Esophagus squamous epithelium (tissue), 5 donors: Measurements from ENCODE around the gene CHIC2. TPM values are rescaled to one million over a fixed set of nuclear protein-coding genes. Genes with fewer than 3 reads are reported as not detected.
A peak's percentile ranks its signal among the peaks of the same experiment; 100 is the strongest.

ENCODE experiments used
- DNase-seq: peaks from one replicate; lab custom pipeline; 2025; lab: John Stamatoyannopoulos, UW
- H3K27ac ChIP-seq, 4 donors: fragments of 200-600 bp; sonication (generic); one replicate each; pipeline ENCODE4 v1.5.1; 2016 to 2019; ENCODE audit warnings: mild to moderate bottlenecking in 1 of 4
- H3K27me3 ChIP-seq, 4 donors: fragments of 200-600 bp; sonication (generic); 1 replicate in 3 of 4; 2 replicates in 1 of 4; pipeline versions ENCODE4 v1.5.1 to v1.6.0; 2017 to 2021; ENCODE audit warnings: antibody characterized with exemption in 1 of 4
- H3K36me3 ChIP-seq, 3 donors: fragments of 200-600 bp; sonication (generic); one replicate each; pipeline ENCODE4 v1.5.1; 2016 to 2019
- H3K4me1 ChIP-seq, 3 donors: fragments of 200-600 bp; sonication (generic); one replicate each; pipeline ENCODE4 v1.5.1; 2017 to 2019
- H3K4me3 ChIP-seq, 4 donors: fragments of 200-600 bp; sonication (generic); 1 replicate in 3 of 4; 2 replicates in 1 of 4; pipeline ENCODE4 v1.5.1; 2016 to 2019; ENCODE audit warnings: mild to moderate bottlenecking in 2 of 4, moderate library complexity in 1 of 4
- H3K9me3 ChIP-seq, 3 donors: fragments of 200-600 bp; sonication (generic); one replicate each; pipeline ENCODE4 v1.5.1; 2016 to 2019
- POLR2A ChIP-seq, 4 donors: fragments of 450-650 bp; IDR thresholded peaks; one replicate each; pipeline ENCODE4 v1.6.1; 2017; ENCODE audit warnings: antibody characterized with exemption in 4 of 4, mild to moderate bottlenecking in 4 of 4, moderate library complexity in 3 of 4
- WGBS, 2 donors: methylation state at CpG; one replicate each; pipeline ENCODE4 v1.1.5; 2018; 5-methylcytosine and 5-hydroxymethylcytosine counted together
- intact Hi-C: fragments of 100-400 bp; cut with DNase I; formaldehyde crosslinking; loops from one replicate; pipeline ENCODE4 v1.15.0; 2022
- total RNA-seq, 4 donors: library from RNA; depleted of rRNA; stranded (reverse); fragments of >200 nt; gene quantifications; one replicate each; pipeline ENCODE4 v1.1.0, GENCODE V29; 2016
- TF ChIP-seq, protein P1 (sequence below), 6 experiments: fragments of 450-650 bp in 4 of 6; fragments of 200-600 bp in 2 of 6; sonication (generic) in 2 of 6; IDR thresholded peaks; one replicate each; pipeline ENCODE4 v1.5.1; 2016 to 2019; ENCODE audit warnings: antibody characterized with exemption in 6 of 6, mild to moderate bottlenecking in 4 of 6, moderate library complexity in 4 of 6
- donor health status: DM: yes; HTN: yes; CAD: no.

CHIC2 gene
- total RNA-seq, 4 donors from 2014 or later, result 40.4 to 56.0 (median 44.7) TPM

DNA sequence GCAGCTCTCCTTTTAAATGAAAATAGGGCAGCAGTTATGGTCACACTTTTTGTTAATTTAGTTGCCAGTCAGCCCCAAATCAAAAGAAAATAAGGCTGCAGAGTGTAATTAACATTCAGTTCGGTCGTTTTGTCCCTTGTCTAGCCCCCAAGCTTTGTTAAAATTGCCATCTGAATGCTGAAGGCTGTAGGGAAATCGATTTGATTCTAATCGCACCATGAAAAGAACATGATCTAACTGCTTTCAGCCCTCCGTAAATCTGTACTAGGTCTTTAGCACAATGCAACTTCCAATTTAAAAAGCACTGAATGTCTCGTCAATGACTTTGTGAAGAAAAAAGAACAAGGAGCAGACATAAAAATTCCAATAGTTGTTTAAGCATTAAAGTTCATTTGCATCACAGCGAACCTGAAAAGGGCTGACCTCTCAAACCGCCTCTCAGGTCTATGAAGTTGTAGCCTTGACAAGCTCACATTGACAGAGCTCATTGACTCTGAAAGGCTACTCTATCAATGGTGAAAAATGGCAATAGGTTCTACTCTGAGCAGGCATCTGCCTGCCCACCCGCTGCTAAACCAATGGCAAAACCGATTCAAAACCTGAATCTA is 48.9 kb downstream of the CHIC2 start:
- Histone ChIP-seq H3K27ac (no peak overlapping the region), H3K4me1 (peaks cover 0 to 20% (median 0%) of the 10 kb centered on the region in 3 donors), H3K4me3 (no peak overlapping the region), H3K36me3 (peaks cover 0 to 23% (median 4%) of the 10 kb centered on the region in 3 donors), H3K9me3 (no peaks in the 10 kb centered on the region), H3K27me3 (no peaks in the 10 kb centered on the region)
- intact Hi-C loops, result no loop called here
- 93 to 94% methylated on average over 10 of the region's 10 CpGs for WGBS, 2 donors
- TF ChIP-seq, protein P1, sequence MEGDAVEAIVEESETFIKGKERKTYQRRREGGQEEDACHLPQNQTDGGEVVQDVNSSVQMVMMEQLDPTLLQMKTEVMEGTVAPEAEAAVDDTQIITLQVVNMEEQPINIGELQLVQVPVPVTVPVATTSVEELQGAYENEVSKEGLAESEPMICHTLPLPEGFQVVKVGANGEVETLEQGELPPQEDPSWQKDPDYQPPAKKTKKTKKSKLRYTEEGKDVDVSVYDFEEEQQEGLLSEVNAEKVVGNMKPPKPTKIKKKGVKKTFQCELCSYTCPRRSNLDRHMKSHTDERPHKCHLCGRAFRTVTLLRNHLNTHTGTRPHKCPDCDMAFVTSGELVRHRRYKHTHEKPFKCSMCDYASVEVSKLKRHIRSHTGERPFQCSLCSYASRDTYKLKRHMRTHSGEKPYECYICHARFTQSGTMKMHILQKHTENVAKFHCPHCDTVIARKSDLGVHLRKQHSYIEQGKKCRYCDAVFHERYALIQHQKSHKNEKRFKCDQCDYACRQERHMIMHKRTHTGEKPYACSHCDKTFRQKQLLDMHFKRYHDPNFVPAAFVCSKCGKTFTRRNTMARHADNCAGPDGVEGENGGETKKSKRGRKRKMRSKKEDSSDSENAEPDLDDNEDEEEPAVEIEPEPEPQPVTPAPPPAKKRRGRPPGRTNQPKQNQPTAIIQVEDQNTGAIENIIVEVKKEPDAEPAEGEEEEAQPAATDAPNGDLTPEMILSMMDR (IDR thresholded peaks at IDR 0.05), result no peak
- no peak for DNase-seq

DNA sequence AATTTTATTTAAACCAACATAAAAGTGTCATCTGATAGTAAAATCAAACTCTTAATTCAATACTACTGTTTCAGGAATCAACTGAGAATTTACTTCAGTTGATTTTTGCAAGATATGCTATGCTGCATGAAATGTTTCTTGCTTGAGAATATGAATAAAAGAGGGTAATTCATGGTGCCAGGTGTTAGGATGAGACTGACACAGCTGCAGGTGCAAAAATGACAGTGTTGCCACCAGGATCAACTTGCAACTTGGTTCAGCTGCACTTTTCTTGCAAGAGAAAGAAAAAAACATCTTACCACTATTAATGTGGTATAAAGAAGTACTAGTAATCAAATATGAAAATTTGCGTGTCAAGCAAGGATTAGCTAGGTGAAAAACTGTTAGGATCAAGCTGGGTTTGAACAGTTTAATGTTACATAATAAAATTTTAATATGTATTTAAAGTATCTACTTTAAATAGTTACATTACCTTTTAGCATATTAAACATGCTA is 49.7 kb downstream of the CHIC2 start:
- intact Hi-C loops, result no loop called here
- no peak for DNase-seq
- Histone ChIP-seq H3K27ac (no peak overlapping the region), H3K4me3 (no peak overlapping the region), H3K27me3 (no peaks in the 10 kb centered on the region), H3K36me3 (peaks cover 0 to 31% (median 4%) of the 10 kb centered on the region in 3 donors), H3K9me3 (no peaks in the 10 kb centered on the region), H3K4me1 (peaks cover 0 to 12% (median 0%) of the 10 kb centered on the region in 3 donors)
- TF ChIP-seq, protein P1 (IDR thresholded peaks at IDR 0.05), result no peak
- TF ChIP-seq POLR2A (IDR thresholded peaks at IDR 0.05), result no peak
- 91 to 95% methylated on average over 1 of the region's 1 CpG for WGBS, 2 donors

DNA sequence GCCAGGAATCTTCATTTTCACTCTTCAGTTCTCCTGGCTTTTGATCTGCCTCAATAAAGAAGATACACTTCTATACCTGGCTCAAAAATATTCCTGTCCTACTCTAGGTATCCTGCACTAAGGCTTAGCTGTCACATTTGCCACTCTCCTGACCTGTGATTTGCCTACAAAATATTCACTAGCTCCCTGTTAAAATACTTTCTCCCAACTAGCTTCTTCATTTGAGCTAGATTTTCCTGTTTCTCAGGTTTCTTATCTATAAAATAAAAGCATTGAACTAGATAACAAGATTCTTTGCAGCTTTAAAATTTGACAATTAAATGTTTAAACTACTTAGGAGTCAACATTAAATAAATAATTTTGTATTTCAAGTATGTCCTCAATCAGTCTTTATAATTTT is 53.2 kb downstream of the CHIC2 start:
- Histone ChIP-seq H3K27me3 (no peaks in the 10 kb centered on the region), H3K36me3 (peaks cover 0 to 45% (median 4%) of the 10 kb centered on the region in 3 donors), H3K9me3 (no peaks in the 10 kb centered on the region), H3K27ac (no peak overlapping the region), H3K4me1 (no peaks in the 10 kb centered on the region), H3K4me3 (no peak overlapping the region)
- intact Hi-C loops, result no loop called here
- TF ChIP-seq POLR2A (IDR thresholded peaks at IDR 0.05), result no peak
- TF ChIP-seq, protein P1 (IDR thresholded peaks at IDR 0.05), result no peak
- no peak for DNase-seq

DNA sequence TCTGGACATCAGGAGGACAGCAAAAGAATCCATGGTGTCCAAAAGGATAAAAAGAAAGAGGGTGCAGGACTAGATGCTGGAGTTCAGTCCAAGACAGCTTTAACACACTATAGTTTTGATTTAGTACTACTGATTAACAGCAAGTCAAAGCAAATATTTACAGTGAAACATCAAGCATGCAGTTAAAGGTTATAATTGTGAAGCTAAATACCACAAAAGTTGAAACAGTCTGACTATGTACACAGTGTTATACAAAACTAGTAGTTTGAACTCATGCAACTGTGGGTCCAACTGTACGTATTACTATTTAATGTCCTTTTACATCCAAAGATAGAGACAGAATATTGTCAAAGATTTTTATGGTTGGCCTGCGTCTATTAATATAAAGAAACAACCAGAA is 57.6 kb downstream of the CHIC2 start:
- no peak for TF ChIP-seq POLR2A (IDR thresholded peaks at IDR 0.05)
- TF ChIP-seq, protein P1 (IDR thresholded peaks at IDR 0.05), result no peak
- peaks cover 0 to 15% (median 0%) of the 10 kb centered on the region in 3 donors for H3K4me1 ChIP-seq
- no peak overlapping the region for H3K4me3 ChIP-seq
- no peak overlapping the region for H3K27ac ChIP-seq
- peaks cover 0 to 49% (median 0%) of the 10 kb centered on the region in 3 donors for H3K36me3 ChIP-seq
- no peak for DNase-seq
- intact Hi-C loops, result no loop called here
- WGBS, 2 donors, result 96% methylated on average over 2 of the region's 2 CpGs
- no peaks in the 10 kb centered on the region for H3K9me3 ChIP-seq
- no peaks in the 10 kb centered on the region for H3K27me3 ChIP-seq

DNA sequence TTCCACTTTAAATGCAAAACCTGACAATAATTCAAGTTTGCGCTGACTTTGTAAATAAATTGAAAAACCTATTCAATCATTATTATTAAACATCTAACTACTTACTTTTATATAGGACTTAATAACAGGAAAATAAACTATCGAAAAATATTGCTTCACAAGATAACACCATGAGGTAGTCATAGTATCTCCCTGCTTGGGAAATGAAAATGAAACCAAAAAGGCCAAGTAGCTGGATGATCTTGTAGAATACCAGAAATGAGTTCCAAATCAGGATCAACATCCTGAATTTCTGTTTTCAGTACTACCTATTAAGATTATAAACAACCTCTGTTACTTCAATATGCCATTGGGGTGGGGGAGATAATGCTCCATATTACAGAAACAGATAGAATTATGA is 58.9 kb downstream of the CHIC2 start:
- intact Hi-C loops, result no loop called here
- DNase-seq, result no peak
- Histone ChIP-seq H3K36me3 (peaks cover 0 to 56% (median 0%) of the 10 kb centered on the region in 3 donors), H3K4me3 (no peak overlapping the region), H3K4me1 (peaks cover 0 to 16% (median 0%) of the 10 kb centered on the region in 3 donors), H3K9me3 (no peaks in the 10 kb centered on the region), H3K27me3 (no peaks in the 10 kb centered on the region), H3K27ac (peak overlapping the region in 1 of 4 donors; percentile 11)
- WGBS, 2 donors, result 58 to 69% methylated on average over 2 of the region's 2 CpGs
- TF ChIP-seq, protein P1 (IDR thresholded peaks at IDR 0.05), result no peak
- TF ChIP-seq POLR2A (IDR thresholded peaks at IDR 0.05), result no peak
